GM21723 (cell line): ENCODE data around the gene PSMD4.

Experiments
- ATAC-seq: cut with Tn5 transposase; IDR thresholded peaks from one replicate; pipeline ENCODE4 v1.9.1; 2021; ENCODE audit warnings: mild to moderate bottlenecking, moderate library complexity; ENCODE audit not compliant: unreplicated experiment

The PSMD4 gene

DNA sequence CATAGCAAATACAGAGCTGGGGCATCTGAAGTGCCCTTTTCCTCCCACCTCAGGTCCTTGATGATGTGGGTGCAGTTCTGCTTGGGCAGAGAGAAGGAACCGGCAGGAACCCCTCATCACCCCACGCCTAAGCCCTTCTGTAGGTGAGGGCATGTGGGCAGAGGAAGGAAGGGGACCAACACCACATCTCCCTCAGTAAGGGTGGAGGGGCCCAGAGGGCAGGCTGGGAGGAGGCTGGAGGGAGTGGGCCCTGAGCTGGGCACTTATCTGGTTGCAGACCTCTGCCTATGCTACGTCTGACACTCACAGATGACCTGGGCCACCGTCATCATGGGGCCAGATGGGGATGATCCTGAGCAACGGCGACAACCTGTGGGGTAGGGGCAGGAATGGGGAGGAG lies 38.6 kb downstream of the PSMD4 start:
- no peak for ATAC-seq

DNA sequence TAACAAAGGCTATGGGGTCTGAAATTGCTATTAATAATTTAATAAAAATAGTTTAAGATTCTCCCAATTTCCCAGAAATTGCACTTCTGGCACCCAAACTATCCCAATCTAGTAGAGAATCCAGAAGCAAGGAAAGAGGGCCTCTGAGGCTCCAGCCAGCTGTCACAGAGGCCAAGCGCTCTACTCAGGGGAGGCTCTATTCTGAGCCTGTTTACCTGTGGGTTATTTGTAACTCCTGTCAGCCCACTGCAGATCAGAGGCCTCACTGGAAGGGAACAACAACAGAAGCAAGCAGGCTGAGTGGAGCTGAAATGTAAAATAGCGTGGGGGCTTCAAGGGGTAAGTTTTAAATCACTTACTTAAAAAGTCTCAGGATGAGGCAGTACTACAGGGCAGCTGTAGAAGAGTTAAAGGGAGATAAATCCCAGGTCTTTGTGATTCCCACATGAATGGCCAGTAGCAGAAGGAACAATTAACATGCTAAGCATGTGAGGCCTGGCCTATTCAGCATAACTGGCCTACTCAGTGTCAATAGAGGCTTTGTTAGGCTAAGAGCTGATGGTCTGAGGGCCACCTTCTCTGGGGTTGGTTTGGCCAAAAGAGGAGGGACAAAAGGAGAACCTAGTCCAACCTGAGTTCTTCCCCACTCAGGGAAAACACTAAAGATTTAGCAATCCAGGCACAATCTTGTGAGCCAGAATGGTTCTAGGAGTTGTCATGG lies 40.4 kb downstream of the PSMD4 start:
- ATAC-seq = no peak

GRCh38 chr1:151309811-151310323 lies 55.3 kb downstream of the PSMD4 start:
- no peak for ATAC-seq

DNA sequence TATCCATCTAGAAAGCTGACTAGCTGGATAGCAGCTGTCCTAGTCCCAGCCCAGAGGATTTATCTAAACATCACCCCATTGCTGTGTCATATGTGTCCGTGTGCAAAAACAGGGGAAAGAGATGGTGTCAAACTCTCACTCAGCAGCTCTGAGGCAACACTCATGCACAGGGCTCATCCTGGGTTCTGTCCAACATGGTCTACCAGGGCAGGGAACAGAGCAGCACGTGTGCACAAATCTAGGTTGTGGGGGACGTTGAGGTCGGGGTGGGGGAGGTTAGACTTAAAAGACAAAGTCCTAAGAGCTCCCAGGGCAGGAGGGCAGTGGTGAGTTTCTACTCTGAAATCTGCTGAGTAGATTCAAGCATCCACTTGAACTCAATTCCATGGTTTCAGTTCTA lies 56.5 kb downstream of the PSMD4 start:
- ATAC-seq = no peak

GRCh38 chr1:151311589-151312331 lies 57.2 kb downstream of the PSMD4 start:
- no peak for ATAC-seq

- no peak for ATAC-seq
Observed at GRCh38 chr1:151312411-151312810, 57.9 kb downstream of the PSMD4 start.

GRCh38 chr1:151312826-151313225 lies 58.3 kb downstream of the PSMD4 start:
- no peak for ATAC-seq

GRCh38 chr1:151313501-151313900 lies 59.0 kb downstream of the PSMD4 start:
- no peak for ATAC-seq

- ATAC-seq = no peak
Observed at GRCh38 chr1:151314137-151314875, 59.8 kb downstream of the PSMD4 start.

GRCh38 chr1:151315565-151316235 lies 61.2 kb downstream of the PSMD4 start:
- no peak for ATAC-seq
